SK-N-SH treated with all-trans-retinoic acid at 6 μM for 48 hours (cell line): Measurements from ENCODE around the gene SEC24C.
"Not testable (repeated sequence)": the region's sequence is repeated elsewhere in the genome, so short reads cannot be mapped to it uniquely, and the experiment has no call there.

ENCODE experiments used
- ATAC-seq: fragments of 200-7000 bp; cut with Tn5 transposase; 3 replicates; pipeline ENCODE4 v1.9.1; 2020; ENCODE audit warnings: mild to moderate bottlenecking, moderate library complexity
- ARNTL ChIP-seq: fragments of 450-650 bp; formaldehyde crosslinking; IDR thresholded peaks from 2 replicates; pipeline ENCODE4 v1.5.0; 2020; ENCODE audit warnings: low read depth, mild to moderate bottlenecking, moderate library complexity, borderline replicate concordance
- BACH2 ChIP-seq: fragments of 250-450 bp; sonication (Bioruptor Pico); IDR thresholded peaks from 2 replicates; pipeline ENCODE4 v1.9.0; 2021; ENCODE audit warnings: mild to moderate bottlenecking, borderline replicate concordance
- CSDC2 ChIP-seq: fragments of 250-450 bp; sonication (Bioruptor Pico); IDR thresholded peaks from 2 replicates; pipeline ENCODE4 v1.5.0; 2020; ENCODE audit warnings: mild to moderate bottlenecking, moderate library complexity
- ESRRG ChIP-seq: fragments of 250-450 bp; sonication (Bioruptor Pico); IDR thresholded peaks from 2 replicates; pipeline ENCODE4 v1.6.1; 2021; ENCODE audit warnings: mild to moderate bottlenecking
- GLIS3 ChIP-seq: fragments of 250-450 bp; sonication (Bioruptor Pico); IDR thresholded peaks from 2 replicates; pipeline ENCODE4 v1.5.0; 2020; ENCODE audit warnings: mild to moderate bottlenecking, moderate library complexity
- ISL1 ChIP-seq: fragments of 250-450 bp; sonication (Bioruptor Pico); IDR thresholded peaks from 2 replicates; pipeline ENCODE4 v2.1.2; 2022; ENCODE audit warnings: mild to moderate bottlenecking, moderate library complexity
- OSR1 ChIP-seq: fragments of 250-450 bp; sonication (Bioruptor Pico); IDR thresholded peaks from 2 replicates; pipeline ENCODE4 v1.8.0; 2022; ENCODE audit warnings: moderate library complexity, mild to moderate bottlenecking, inconsistent platforms
- PATZ1 ChIP-seq: fragments of 250-450 bp; sonication (Bioruptor Pico); IDR thresholded peaks from 2 replicates; pipeline ENCODE4 v1.8.0; 2020; ENCODE audit warnings: mild to moderate bottlenecking, moderate library complexity, borderline replicate concordance
- POU6F1 ChIP-seq: fragments of 250-450 bp; sonication (Bioruptor Pico); IDR thresholded peaks from 2 replicates; pipeline ENCODE4 v1.8.0; 2021; ENCODE audit warnings: low read depth, mild to moderate bottlenecking, moderate library complexity, borderline replicate concordance
- PPARA ChIP-seq: fragments of 250-450 bp; sonication (Bioruptor Pico); IDR thresholded peaks from 2 replicates; pipeline ENCODE4 v1.5.0; 2020; ENCODE audit warnings: mild to moderate bottlenecking, borderline replicate concordance
- RARB ChIP-seq: fragments of 250-450 bp; sonication (Bioruptor Pico); IDR thresholded peaks from 2 replicates; pipeline ENCODE4 v1.8.0; 2021; ENCODE audit warnings: mild to moderate bottlenecking, moderate library complexity
- SNAI2 ChIP-seq: fragments of 250-450 bp; sonication (Bioruptor Pico); IDR thresholded peaks from 2 replicates; pipeline ENCODE4 v1.5.0; 2020; ENCODE audit warnings: mild to moderate bottlenecking, moderate library complexity
- TCF4 ChIP-seq: fragments of 250-450 bp; sonication (Bioruptor Pico); IDR thresholded peaks from 2 replicates; pipeline ENCODE4 v1.8.0; 2021; ENCODE audit warnings: mild to moderate bottlenecking, moderate library complexity, borderline replicate concordance
- TOX ChIP-seq: fragments of 250-450 bp; sonication (Bioruptor Pico); IDR thresholded peaks from 2 replicates; pipeline ENCODE4 v1.8.0; 2021; ENCODE audit warnings: mild to moderate bottlenecking, moderate library complexity, borderline replicate concordance
- TSHZ2 ChIP-seq: fragments of 250-450 bp; sonication (Bioruptor Pico); IDR thresholded peaks from 2 replicates; pipeline ENCODE4 v1.5.0; 2020; ENCODE audit warnings: mild to moderate bottlenecking, moderate library complexity
- ZC3H10 ChIP-seq: fragments of 250-450 bp; sonication (Bioruptor Pico); IDR thresholded peaks from 2 replicates; pipeline ENCODE4 v1.5.1; 2021; ENCODE audit warnings: mild to moderate bottlenecking, moderate library complexity
- ZFP3 ChIP-seq: fragments of 250-450 bp; sonication (Bioruptor Pico); IDR thresholded peaks from 2 replicates; pipeline ENCODE4 v1.5.0; 2020; ENCODE audit warnings: mild to moderate bottlenecking, moderate library complexity
- ZFP30 ChIP-seq: fragments of 450-650 bp; formaldehyde crosslinking; IDR thresholded peaks from 2 replicates; pipeline ENCODE4 v1.5.0; 2022; ENCODE audit warnings: mild to moderate bottlenecking, moderate library complexity
- ZNF565 ChIP-seq: fragments of 450-650 bp; formaldehyde crosslinking; conservative IDR thresholded peaks from 2 replicates; pipeline ENCODE4 v1.5.0; 2020; ENCODE audit warnings: low read depth, mild to moderate bottlenecking, moderate library complexity
- ZNF70 ChIP-seq: fragments of 450-650 bp; formaldehyde crosslinking; IDR thresholded peaks from 2 replicates; pipeline ENCODE4 v1.5.0; 2020; ENCODE audit warnings: mild to moderate bottlenecking, moderate library complexity
- ZNF8 ChIP-seq: fragments of 450-650 bp; formaldehyde crosslinking; IDR thresholded peaks from 2 replicates; pipeline ENCODE4 v1.5.0; 2020; ENCODE audit warnings: mild to moderate bottlenecking, moderate library complexity
- TF ChIP-seq, protein P1 (sequence below): fragments of 250-450 bp; sonication (Bioruptor Pico); IDR thresholded peaks from 2 replicates; pipeline ENCODE4 v1.5.1; 2020; ENCODE audit warnings: low read depth, mild to moderate bottlenecking, moderate library complexity
- TF ChIP-seq, protein P2 (sequence below): fragments of 250-450 bp; sonication (Bioruptor Pico); IDR thresholded peaks from 2 replicates; pipeline ENCODE4 v1.5.1; 2021; ENCODE audit warnings: mild to moderate bottlenecking, moderate library complexity

SEC24C gene

DNA sequence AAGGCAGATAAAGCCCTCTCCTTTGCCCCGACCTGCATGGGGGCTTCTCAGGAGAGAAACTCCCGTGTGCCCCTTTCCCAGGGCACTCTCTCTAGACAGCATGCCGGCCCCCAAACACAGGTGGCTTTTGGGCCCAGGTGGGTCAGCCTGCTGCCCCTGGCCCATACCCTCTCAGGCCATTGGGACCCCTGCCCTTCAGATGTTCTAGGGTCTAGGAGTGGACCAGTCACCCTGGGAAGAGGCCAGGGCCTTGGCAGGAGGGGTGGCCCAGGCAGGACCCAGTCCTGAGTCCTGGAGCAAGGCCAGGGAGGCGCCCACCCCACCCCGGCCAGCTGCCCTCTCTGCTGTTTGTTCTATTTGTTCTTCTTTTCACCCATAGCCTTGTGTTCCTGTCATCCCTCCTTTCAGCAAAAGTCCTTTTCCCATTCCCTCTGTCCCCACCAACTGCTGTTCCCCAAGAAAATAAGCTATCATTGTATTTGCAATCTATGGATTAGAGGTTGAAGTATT is 9.3 kb upstream of the SEC24C start:
- no peak for TF ChIP-seq ARNTL (CRISPR knock-in tag)
- no peak for TF ChIP-seq ESRRG (CRISPR knock-in tag)
- TF ChIP-seq CSDC2 (CRISPR knock-in tag): no peak
- TF ChIP-seq, protein P1, sequence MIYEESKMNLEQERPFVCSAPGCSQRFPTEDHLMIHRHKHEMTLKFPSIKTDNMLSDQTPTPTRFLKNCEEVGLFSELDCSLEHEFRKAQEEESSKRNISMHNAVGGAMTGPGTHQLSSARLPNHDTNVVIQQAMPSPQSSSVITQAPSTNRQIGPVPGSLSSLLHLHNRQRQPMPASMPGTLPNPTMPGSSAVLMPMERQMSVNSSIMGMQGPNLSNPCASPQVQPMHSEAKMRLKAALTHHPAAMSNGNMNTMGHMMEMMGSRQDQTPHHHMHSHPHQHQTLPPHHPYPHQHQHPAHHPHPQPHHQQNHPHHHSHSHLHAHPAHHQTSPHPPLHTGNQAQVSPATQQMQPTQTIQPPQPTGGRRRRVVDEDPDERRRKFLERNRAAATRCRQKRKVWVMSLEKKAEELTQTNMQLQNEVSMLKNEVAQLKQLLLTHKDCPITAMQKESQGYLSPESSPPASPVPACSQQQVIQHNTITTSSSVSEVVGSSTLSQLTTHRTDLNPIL (CRISPR knock-in tag): no peak
- TF ChIP-seq TCF4: no peak
- TF ChIP-seq PATZ1 (CRISPR knock-in tag): no peak
- no peak for ATAC-seq

DNA sequence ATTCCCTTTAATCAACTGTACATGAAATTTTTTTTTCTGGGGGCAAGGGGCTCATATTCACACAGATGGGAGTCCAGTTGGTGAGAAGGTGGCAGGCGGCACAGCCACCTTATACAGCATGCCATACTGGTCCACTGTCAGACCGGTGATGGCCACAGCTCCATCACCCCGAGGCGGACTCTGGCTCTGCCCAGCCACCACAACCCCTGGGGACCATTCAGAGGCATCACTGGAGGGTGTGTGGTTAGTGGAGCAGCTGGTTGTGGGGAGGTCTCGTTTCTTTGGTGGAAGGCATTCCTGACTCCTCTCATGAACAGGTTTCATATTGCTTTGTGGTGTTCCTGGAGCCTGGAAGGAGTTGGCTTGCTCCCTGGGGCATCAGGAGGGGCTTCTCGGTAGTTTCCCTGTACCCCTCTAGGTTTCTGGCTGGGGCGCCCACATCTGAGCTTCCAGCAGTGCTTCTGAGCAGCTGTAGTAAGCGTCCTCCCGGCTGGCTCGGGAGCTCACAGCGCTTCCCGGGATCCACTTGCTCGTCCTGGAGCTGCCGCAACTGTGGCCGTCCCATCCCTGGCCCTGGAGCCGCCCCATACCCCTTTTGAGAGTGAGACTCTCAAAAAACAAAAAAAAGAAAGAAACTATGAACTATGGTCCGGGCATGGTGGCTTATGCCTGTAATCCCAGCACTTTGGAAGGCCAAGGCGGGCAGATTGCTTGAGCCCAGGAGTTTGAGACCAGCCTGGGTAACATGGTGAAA is 3.5 kb upstream of the SEC24C start:
- ATAC-seq: not testable (repeated sequence)

DNA sequence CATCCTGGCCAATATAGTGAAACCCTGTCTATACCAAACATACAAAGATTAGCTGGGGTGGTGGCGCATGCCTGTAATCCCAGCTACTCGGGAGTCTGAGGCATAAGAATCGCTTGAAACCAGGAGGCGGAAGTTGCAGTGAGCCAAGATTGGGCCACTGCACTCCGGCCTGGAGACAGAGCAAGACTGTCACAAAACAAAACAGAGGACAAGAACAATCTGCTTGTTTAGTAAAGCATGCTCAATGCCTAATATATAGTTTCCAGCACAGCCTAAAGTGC is 1.8 kb upstream of the SEC24C start:
- TF ChIP-seq PPARA (CRISPR knock-in tag): 0 out of 2 replicates have a peak, but pooled peaks have one; percentile 24
- no peak for TF ChIP-seq BACH2 (CRISPR knock-in tag)
- no peak for ATAC-seq

DNA sequence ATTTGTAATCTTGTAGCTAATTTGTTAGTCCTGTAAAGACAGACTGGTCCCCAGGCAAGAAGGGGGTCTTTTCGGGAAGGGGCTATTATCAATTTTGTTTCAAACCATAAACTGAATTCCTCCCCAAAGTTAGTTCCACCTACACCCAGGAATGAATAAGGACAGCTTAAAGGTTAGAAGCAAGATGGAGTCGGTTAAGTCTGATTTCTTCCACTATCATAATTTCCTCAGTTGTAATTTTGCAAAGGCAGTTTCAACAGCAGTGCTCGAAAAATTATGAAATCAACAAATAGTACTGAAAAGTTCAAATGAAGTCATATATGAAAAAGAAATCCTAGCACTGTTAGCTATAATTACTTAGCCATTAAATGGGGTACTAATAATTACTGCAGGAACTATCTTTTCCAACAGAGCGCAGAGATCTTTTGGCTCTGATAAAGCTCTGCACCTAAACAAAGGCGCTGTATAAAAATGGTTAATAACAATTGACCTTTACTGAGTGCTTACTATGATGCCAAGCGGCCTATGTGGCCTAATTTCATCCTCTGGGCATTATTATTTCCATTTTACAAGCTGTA is 756 bp upstream of the SEC24C start:
- ATAC-seq: no peak; the same call in 2 of the 3 replicates
- TF ChIP-seq RARB (CRISPR knock-in tag) (peak; percentile 63; the same call in 1 of the 2 replicates), OSR1 (CRISPR knock-in tag) (peak; percentile 90; the same call in 1 of the 2 replicates), ESRRG (CRISPR knock-in tag) (peak; percentile 69; the same call in 1 of the 2 replicates), TSHZ2 (CRISPR knock-in tag) (peak; percentile 91), ARNTL (CRISPR knock-in tag) (no peak), ZFP30 (CRISPR knock-in tag) (peak; percentile 19; the same call in 1 of the 2 replicates), BACH2 (CRISPR knock-in tag) (peak; percentile 91), ZFP3 (peak; percentile 87), ZNF565 (CRISPR knock-in tag) (peak; percentile 78; the same call in 1 of the 2 replicates), ISL1 (CRISPR knock-in tag) (peak; percentile 72), TCF4 (no peak), SNAI2 (CRISPR knock-in tag) (peak; percentile 98), POU6F1 (CRISPR knock-in tag) (no peak; the same call in 1 of the 2 replicates), ZNF70 (peak; percentile 13; the same call in 1 of the 2 replicates), CSDC2 (CRISPR knock-in tag) (peak; percentile 97), TOX (CRISPR knock-in tag) (peak; percentile 86), GLIS3 (peak; percentile 73; the same call in 1 of the 2 replicates), PPARA (CRISPR knock-in tag) (0 out of 2 replicates have a peak, but pooled peaks have one; percentile 36), ZC3H10 (CRISPR knock-in tag) (peak; percentile 87; the same call in 1 of the 2 replicates), ZNF8 (CRISPR knock-in tag) (peak; percentile 46; the same call in 1 of the 2 replicates)
- TF ChIP-seq, protein P2, sequence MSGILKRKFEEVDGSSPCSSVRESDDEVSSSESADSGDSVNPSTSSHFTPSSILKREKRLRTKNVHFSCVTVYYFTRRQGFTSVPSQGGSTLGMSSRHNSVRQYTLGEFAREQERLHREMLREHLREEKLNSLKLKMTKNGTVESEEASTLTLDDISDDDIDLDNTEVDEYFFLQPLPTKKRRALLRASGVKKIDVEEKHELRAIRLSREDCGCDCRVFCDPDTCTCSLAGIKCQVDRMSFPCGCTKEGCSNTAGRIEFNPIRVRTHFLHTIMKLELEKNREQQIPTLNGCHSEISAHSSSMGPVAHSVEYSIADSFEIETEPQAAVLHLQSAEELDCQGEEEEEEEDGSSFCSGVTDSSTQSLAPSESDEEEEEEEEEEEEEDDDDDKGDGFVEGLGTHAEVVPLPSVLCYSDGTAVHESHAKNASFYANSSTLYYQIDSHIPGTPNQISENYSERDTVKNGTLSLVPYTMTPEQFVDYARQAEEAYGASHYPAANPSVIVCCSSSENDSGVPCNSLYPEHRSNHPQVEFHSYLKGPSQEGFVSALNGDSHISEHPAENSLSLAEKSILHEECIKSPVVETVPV (CRISPR knock-in tag): peak; percentile 80
- TF ChIP-seq, protein P1 (CRISPR knock-in tag): peak; percentile 86
